GM12874 (cell line): ENCODE results near the gene CHAMP1.

ENCODE experiments used
- TF ChIP-seq, protein P1 (sequence below): IDR thresholded peaks from 2 replicates; pipeline ENCODE4 v1.5.1; 2011; ENCODE audit warnings: low read depth, mild to moderate bottlenecking, control low read depth, low read length, moderate library complexity; ENCODE audit not compliant: insufficient read depth

The CHAMP1 gene

DNA sequence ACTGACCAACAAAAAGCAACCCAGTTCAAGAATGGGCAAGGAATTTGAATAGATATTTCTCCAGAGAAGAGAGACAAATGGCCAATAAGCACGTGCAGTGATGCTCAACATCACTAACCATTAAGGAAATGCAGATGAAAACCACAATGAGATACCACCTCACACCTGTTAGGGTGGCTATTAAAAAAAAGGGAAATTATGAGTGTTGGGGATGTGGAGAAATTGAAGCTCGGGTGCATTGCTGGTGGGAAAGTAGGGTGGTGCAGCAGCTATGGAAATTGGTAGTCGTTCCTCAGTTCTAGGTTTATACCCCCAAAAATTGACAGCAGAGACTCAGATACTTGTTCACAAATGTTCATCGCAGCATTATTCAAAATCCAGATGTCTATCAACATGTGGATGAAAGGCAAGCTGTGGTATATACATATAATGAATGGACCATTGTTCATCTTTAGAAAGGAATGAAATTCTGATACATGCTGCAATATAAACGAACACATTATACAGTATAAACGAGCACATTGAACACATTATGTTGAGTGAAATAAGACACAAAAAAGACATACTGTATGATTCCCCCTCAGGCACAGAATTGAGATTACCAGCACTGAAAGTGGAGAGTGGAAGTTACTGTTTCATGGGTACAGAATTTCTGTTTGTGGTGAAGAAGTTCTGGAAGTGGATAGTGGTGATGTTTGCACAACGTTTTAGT is 927 bp downstream of the CHAMP1 start:
- TF ChIP-seq, protein P1, sequence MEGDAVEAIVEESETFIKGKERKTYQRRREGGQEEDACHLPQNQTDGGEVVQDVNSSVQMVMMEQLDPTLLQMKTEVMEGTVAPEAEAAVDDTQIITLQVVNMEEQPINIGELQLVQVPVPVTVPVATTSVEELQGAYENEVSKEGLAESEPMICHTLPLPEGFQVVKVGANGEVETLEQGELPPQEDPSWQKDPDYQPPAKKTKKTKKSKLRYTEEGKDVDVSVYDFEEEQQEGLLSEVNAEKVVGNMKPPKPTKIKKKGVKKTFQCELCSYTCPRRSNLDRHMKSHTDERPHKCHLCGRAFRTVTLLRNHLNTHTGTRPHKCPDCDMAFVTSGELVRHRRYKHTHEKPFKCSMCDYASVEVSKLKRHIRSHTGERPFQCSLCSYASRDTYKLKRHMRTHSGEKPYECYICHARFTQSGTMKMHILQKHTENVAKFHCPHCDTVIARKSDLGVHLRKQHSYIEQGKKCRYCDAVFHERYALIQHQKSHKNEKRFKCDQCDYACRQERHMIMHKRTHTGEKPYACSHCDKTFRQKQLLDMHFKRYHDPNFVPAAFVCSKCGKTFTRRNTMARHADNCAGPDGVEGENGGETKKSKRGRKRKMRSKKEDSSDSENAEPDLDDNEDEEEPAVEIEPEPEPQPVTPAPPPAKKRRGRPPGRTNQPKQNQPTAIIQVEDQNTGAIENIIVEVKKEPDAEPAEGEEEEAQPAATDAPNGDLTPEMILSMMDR, result no peak

DNA sequence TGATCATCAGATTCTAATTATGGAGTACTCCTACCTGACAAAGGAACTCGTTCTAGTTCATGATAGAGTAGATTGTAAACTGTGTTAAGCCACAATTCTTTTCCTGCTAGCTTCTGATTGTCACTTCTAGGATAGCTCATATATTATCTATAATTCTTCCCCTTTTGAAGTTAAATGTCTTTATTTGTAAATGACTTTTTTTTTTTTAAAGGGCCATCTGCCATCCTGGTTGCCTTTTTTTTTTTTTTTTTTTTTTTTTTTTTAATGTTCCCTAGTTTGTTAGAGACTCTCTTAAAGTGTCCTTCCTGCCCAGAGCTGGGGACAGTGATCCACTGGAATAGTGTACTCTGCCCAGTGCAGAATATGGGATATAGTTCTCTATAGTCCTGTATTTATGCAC is 4.3 kb downstream of the CHAMP1 start:
- TF ChIP-seq, protein P1, result no peak

DNA sequence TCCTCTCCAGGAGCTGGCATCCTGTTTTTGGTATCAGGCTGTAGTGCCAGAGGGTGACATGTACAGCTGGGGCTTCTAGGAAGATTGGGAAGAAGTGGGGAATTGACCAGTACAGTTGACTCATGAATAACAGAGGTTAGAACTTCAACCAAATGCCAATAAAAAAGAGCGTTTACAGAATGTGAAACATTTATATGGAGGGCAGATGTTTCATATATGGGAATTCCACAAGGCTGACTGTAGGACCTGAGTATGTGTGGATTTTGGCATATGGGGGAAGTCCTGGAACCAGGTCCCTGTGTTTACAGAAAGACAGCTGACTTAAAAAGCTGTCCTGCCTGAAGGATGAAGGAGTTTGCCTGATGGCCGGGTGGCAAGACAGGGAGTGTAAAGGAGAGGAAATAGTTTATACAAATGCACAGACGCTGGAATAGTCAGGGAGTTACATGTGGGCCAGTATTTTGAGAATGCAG is 5.2 kb downstream of the CHAMP1 start:
- TF ChIP-seq, protein P1, result no peak

DNA sequence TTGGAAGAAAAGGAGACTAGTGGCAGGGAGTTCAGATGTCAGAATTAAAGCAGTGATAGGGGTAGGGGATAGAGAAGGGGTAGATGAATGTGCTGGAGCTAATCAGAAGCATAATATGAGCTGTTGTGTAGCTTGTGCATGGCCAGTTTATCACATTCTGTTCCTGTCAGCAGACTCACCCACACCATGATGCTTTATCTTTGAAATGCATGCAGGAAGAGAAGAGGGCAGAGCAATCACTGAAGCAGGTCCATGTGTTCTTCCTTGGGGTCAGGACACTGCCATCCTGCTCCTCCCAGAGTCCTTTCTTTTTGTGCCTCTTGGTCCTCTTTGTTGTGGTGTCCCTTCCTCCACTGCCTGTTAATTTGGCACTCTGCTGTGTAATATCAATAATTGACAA is 5.8 kb downstream of the CHAMP1 start:
- TF ChIP-seq, protein P1, result no peak

DNA sequence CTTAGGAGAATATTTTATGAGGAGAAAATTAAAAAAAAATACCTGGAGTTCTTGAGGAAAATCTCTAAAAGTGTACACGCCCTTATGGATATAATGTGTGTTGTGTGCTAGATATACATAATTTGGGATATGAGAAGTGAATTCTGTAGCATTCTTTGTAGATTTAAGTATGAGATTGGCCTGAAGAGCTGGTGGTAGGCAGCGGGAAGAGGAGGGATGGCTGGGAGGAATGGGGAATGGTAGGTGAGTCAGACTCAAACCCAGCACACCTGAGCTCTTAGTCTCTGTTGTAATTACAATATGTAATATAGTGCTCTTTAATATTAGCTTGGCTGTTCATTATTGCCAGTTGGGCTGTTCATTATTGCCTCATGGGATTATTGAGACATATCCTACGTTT is 7.0 kb downstream of the CHAMP1 start:
- TF ChIP-seq, protein P1, result no peak

DNA sequence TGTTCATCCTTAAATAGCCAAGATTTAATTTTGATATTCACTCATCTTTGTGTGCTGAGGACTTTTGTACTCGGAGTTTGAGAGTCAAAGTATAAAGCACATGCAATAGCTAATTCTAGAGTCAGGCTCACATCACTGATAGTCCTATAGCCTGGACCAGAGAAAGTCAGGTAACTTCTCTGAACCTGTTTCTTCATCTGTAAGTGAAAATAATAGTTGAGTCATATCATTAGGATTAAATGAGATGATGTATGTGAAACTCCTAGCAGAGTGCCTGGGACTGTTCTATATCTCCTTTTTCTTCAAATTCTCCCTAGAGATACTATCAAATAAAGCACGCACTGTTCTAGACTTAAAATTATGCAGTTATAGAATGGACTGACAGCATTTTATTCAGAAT is 9.0 kb downstream of the CHAMP1 start:
- TF ChIP-seq, protein P1, result no peak

DNA sequence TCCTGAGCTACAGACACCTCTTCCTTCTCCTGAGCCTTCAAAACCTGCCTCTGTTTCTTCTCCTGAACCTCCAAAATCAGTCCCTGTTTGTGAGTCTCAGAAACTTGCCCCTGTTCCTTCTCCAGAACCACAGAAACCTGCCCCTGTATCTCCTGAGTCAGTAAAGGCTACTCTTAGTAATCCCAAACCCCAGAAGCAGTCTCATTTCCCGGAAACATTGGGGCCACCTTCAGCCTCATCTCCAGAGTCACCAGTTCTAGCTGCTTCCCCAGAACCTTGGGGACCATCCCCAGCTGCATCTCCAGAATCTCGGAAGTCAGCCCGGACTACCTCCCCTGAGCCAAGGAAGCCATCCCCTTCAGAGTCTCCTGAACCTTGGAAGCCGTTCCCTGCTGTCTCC is 10.0 kb downstream of the CHAMP1 start:
- TF ChIP-seq, protein P1, result no peak

DNA sequence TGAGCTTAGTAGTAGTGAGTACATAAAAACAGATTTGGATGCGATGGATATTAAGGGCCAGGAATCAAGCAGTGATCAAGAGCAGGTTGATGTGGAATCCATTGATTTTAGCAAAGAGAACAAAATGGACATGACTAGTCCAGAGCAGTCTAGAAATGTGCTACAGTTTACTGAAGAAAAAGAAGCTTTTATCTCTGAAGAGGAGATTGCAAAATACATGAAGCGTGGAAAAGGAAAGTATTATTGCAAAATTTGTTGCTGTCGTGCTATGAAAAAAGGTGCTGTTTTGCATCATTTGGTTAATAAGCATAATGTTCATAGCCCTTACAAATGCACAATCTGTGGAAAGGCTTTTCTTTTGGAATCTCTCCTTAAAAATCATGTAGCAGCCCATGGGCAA is 11.4 kb downstream of the CHAMP1 start:
- TF ChIP-seq, protein P1, result no peak
